Measurements from ENCODE around the gene ERVFRD-1. TPM values are rescaled to one million over a fixed set of nuclear protein-coding genes. Genes with fewer than 3 reads are reported as not detected.

The ERVFRD-1 gene
- polyA plus RNA-seq, 3 donors = 0.05 to 0.06 TPM; not detected in 1

DNA sequence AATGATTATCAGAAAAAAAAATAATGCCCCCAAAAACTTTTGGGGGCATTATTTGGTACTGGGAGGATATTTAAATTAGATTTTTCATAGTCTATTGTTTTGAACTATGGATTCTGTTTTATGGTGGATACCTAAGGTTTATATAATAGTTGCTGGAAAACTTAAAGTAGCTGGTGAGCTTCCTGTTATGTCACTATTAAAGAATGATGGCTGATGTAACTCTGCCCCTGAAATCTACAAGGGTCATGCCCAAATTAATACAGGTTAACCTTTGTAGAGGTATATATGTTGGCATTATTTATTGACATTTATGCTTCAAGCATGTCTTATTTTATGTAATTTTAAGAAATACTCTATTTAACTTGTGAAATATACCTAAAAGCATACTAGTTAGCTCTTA, 25.3 kb upstream of the ERVFRD-1 start:
- Histone ChIP-seq H3K27me3 (ENCODE audit: control insufficient read depth in 2 of 2, insufficient read depth in 2 of 2, low read length in 2 of 2) (no peaks in the 10 kb centered on the region), H3K27ac (ENCODE audit: low read depth in 1 of 2, low read length in 2 of 2) (no peak overlapping the region), H3K4me2 (replicated peaks; ENCODE audit: extremely low read depth, low read length, poor library complexity, severe bottlenecking) (no peak overlapping the region), H3K4me3 (replicated peaks in 1 of 3; ENCODE audit: low read depth in 2 of 3, low read length in 3 of 3) (no peak overlapping the region), H2AFZ (ENCODE audit: insufficient read depth, low read depth, low read length, poor library complexity, severe bottlenecking) (no peak overlapping the region), H3K4me1 (ENCODE audit: control insufficient read depth in 1 of 2, insufficient read depth in 2 of 2, low read length in 2 of 2) (peaks cover 5 to 7% of the 10 kb centered on the region in 2 donors), H3K9me3 (replicated peaks in 1 of 2; ENCODE audit: control insufficient read depth in 1 of 2, insufficient read depth in 1 of 2, low read length in 2 of 2) (no peaks in the 10 kb centered on the region), H4K20me1 (ENCODE audit: insufficient read depth, low read length) (no peaks in the 10 kb centered on the region), H3K36me3 (replicated peaks in 1 of 2; ENCODE audit: control insufficient read depth in 1 of 2, insufficient read depth in 2 of 2, low read length in 2 of 2) (peaks cover 15 to 19% of the 10 kb centered on the region in 2 donors), H3K9ac (ENCODE audit: insufficient read depth, low read length, poor library complexity, severe bottlenecking) (no peak overlapping the region), H3K79me2 (ENCODE audit: insufficient read depth, low read length) (no peaks in the 10 kb centered on the region)
- no peak overlapping the region for H3K27ac Mint-ChIP-seq
- H3K9me3 Mint-ChIP-seq = peaks cover 0 to 2% (median 0%) of the 10 kb centered on the region in 7 donors
- intact Hi-C loops (cut with micrococcal nuclease) = no loop called here
- no peak overlapping the region for H3K4me3 Mint-ChIP-seq
- no peak for DNase-seq
- TF ChIP-seq, protein P1, sequence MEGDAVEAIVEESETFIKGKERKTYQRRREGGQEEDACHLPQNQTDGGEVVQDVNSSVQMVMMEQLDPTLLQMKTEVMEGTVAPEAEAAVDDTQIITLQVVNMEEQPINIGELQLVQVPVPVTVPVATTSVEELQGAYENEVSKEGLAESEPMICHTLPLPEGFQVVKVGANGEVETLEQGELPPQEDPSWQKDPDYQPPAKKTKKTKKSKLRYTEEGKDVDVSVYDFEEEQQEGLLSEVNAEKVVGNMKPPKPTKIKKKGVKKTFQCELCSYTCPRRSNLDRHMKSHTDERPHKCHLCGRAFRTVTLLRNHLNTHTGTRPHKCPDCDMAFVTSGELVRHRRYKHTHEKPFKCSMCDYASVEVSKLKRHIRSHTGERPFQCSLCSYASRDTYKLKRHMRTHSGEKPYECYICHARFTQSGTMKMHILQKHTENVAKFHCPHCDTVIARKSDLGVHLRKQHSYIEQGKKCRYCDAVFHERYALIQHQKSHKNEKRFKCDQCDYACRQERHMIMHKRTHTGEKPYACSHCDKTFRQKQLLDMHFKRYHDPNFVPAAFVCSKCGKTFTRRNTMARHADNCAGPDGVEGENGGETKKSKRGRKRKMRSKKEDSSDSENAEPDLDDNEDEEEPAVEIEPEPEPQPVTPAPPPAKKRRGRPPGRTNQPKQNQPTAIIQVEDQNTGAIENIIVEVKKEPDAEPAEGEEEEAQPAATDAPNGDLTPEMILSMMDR (IDR thresholded peaks at IDR 0.05) = no peak
- peaks cover 20 to 21% of the 10 kb centered on the region in 2 donors for H3K36me3 Mint-ChIP-seq
- H3K4me1 Mint-ChIP-seq = peaks cover 17% of the 10 kb centered on the region
- H3K27me3 Mint-ChIP-seq (ENCODE audit: low read depth in 3 of 3) = peaks cover 0 to 1% (median 0%) of the 10 kb centered on the region in 3 donors

GRCh38 chr6:11133281-11133680, 21.8 kb upstream of the ERVFRD-1 start:
- H3K27ac Mint-ChIP-seq = no peak overlapping the region
- H2AFZ ChIP-seq (ENCODE audit: insufficient read depth, low read depth, low read length, poor library complexity, severe bottlenecking) = no peak overlapping the region
- H3K27me3 Mint-ChIP-seq (ENCODE audit: low read depth in 3 of 3) = peaks cover 0 to 2% (median 1%) of the 10 kb centered on the region in 3 donors
- no peaks in the 10 kb centered on the region for H3K27me3 ChIP-seq (ENCODE audit: control insufficient read depth in 2 of 2, insufficient read depth in 2 of 2, low read length in 2 of 2)
- no peak overlapping the region for H3K9ac ChIP-seq (ENCODE audit: insufficient read depth, low read length, poor library complexity, severe bottlenecking)
- TF ChIP-seq, protein P1 (IDR thresholded peaks at IDR 0.05) = no peak
- H3K4me2 ChIP-seq (replicated peaks; ENCODE audit: extremely low read depth, low read length, poor library complexity, severe bottlenecking) = no peak overlapping the region
- no CpG with 5 or more reads among the region's 5 CpGs for WGBS (ENCODE audit: insufficient coverage)
- no peaks in the 10 kb centered on the region for H3K4me1 ChIP-seq (ENCODE audit: control insufficient read depth in 1 of 2, insufficient read depth in 2 of 2, low read length in 2 of 2)
- no peak overlapping the region for H3K27ac ChIP-seq (ENCODE audit: low read depth in 1 of 2, low read length in 2 of 2)
- H3K9me3 Mint-ChIP-seq = no peaks in the 10 kb centered on the region
- peaks cover 3% of the 10 kb centered on the region for H3K4me1 Mint-ChIP-seq
- no peak overlapping the region for H3K4me3 ChIP-seq (replicated peaks in 1 of 3; ENCODE audit: low read depth in 2 of 3, low read length in 3 of 3)
- intact Hi-C loops (cut with micrococcal nuclease) = no loop called here
- peaks cover 15 to 19% of the 10 kb centered on the region in 2 donors for H3K36me3 ChIP-seq (replicated peaks in 1 of 2; ENCODE audit: control insufficient read depth in 1 of 2, insufficient read depth in 2 of 2, low read length in 2 of 2)
- no peak for DNase-seq
- peaks cover 15% of the 10 kb centered on the region for H4K20me1 ChIP-seq (ENCODE audit: insufficient read depth, low read length)
- no peaks in the 10 kb centered on the region for H3K9me3 ChIP-seq (replicated peaks in 1 of 2; ENCODE audit: control insufficient read depth in 1 of 2, insufficient read depth in 1 of 2, low read length in 2 of 2)
- peaks cover 20 to 21% of the 10 kb centered on the region in 2 donors for H3K36me3 Mint-ChIP-seq
- H3K79me2 ChIP-seq (ENCODE audit: insufficient read depth, low read length) = peaks cover 7% of the 10 kb centered on the region
- no peak overlapping the region for H3K4me3 Mint-ChIP-seq

Measured in CD14-positive monocyte (primary cell).